ENCODE results near the gene COL17A1.

COL17A1 gene

DNA sequence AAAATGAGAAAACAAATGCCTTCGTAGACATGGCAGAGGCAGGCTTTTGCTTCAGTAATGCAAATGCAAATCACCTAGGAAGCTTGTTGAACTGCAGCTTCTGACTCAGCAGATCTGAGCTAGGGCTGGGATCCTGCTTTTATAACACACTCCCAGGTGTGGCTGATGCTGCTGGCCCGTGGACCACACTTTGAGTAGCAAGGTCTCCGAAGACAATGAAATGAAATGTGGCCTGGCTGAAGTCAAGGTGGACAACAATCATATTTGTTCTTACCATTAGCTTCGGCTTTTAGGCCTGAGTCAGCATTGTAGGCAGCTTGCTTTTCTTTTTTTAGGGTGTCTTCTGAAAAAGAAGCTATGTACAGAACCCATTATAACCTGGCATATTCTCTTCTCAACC is 26.3 kb downstream of the COL17A1 start:
- Histone ChIP-seq H3K36me3 (replicated peaks) (no peaks in the 10 kb centered on the region), H3K27me3 (replicated peaks) (no peaks in the 10 kb centered on the region), H3K4me3 (ENCODE audit: low read depth, low read length) (no peak overlapping the region), H3K27ac (no peak overlapping the region)
- DNase-seq = no peak
- TF ChIP-seq, protein P1, sequence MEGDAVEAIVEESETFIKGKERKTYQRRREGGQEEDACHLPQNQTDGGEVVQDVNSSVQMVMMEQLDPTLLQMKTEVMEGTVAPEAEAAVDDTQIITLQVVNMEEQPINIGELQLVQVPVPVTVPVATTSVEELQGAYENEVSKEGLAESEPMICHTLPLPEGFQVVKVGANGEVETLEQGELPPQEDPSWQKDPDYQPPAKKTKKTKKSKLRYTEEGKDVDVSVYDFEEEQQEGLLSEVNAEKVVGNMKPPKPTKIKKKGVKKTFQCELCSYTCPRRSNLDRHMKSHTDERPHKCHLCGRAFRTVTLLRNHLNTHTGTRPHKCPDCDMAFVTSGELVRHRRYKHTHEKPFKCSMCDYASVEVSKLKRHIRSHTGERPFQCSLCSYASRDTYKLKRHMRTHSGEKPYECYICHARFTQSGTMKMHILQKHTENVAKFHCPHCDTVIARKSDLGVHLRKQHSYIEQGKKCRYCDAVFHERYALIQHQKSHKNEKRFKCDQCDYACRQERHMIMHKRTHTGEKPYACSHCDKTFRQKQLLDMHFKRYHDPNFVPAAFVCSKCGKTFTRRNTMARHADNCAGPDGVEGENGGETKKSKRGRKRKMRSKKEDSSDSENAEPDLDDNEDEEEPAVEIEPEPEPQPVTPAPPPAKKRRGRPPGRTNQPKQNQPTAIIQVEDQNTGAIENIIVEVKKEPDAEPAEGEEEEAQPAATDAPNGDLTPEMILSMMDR (IDR thresholded peaks at IDR 0.05; ENCODE audit: low read depth, low read length, missing control alignments) = no peak
- in situ Hi-C loops (cut with HindIII; ENCODE audit: low pct_ligation_motif_present, low sequenced_read_pairs) = no loop called here

DNA sequence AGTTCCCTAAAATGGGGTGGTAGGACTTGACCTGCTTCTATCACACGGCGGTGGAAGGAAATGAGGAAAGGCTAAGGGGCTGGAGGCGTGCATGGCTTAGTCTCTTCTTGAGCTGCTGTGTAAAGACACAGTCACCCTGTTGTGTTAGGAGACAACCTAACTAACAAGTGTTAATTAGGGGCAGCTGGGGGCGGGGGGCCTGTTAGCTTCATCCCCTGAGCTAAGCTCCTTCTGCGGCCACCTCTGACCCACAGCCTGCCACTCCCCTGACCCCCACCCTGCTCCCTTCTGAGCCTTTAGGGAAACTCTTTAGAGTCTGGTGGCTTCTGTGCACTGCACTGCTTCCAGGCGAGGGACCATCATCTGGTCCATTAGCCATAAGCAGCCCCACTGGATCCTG is 28.0 kb downstream of the COL17A1 start:
- Histone ChIP-seq H3K36me3 (replicated peaks) (no peaks in the 10 kb centered on the region), H3K4me3 (ENCODE audit: low read depth, low read length) (no peak overlapping the region), H3K27me3 (replicated peaks) (no peaks in the 10 kb centered on the region), H3K27ac (no peak overlapping the region)
- TF ChIP-seq, protein P1 (IDR thresholded peaks at IDR 0.05; ENCODE audit: low read depth, low read length, missing control alignments) = no peak
- DNase-seq = no peak
- in situ Hi-C loops (cut with HindIII; ENCODE audit: low pct_ligation_motif_present, low sequenced_read_pairs) = no loop called here

DNA sequence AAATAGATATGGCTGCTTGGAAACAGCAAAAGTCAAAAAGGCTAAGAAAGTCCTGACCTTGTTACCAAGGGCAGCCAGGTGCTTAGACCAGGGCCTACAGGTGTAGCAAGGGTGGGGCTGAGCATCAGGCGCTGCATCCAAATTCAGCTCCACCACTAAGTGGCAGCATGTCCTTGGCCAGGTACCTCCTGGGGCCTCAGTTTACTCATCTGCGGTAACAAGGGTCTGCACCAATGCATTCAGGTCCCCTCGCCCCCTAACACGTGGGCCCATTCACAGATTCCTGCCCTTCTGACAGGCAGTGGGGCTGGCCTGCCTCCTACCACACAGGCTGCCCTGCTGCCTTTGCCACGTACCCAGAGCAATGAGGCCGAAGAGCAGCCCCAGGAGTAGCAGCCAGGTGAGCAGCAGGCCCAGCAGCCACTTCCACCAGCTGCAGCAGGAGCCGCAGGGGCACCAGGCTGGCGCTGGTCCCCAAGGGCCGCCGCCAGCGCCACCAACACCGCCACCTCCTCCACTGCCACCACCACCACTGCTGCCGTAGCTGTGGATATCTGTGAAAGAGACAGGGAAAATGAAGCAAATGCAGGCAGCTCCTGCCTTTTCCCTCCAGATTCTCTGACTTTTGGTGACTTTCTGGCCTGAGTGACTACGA is 28.9 kb downstream of the COL17A1 start:
- no peak overlapping the region for H3K27ac ChIP-seq
- H3K4me3 ChIP-seq (ENCODE audit: low read depth, low read length) = no peak overlapping the region
- in situ Hi-C loops (cut with HindIII; ENCODE audit: low pct_ligation_motif_present, low sequenced_read_pairs) = no loop called here
- H3K27me3 ChIP-seq (replicated peaks) = no peaks in the 10 kb centered on the region
- TF ChIP-seq, protein P1 (IDR thresholded peaks at IDR 0.05; ENCODE audit: low read depth, low read length, missing control alignments) = no peak
- DNase-seq = no peak
- no peaks in the 10 kb centered on the region for H3K36me3 ChIP-seq (replicated peaks)

DNA sequence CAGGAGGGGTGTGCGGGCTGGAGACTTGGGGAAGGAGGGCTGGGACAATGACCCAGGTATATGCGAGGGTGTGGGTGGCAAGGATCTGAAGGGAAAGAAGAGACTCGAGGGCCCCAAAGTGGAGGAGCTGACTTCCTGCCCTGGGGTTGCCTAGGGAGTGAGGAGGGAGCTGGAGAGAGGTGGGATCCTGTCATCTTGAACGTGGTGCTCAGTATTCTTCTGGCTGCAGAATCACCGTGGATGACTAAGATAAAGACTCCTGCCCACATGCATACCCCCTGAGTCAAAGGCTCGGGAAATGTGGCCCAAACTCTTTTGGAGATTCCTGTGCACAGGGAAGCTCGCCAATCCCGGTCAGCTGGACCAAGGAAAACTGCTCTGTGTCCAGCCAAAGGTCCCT is 31.2 kb downstream of the COL17A1 start:
- no peaks in the 10 kb centered on the region for H3K27me3 ChIP-seq (replicated peaks)
- no peak overlapping the region for H3K27ac ChIP-seq
- TF ChIP-seq, protein P1 (IDR thresholded peaks at IDR 0.05; ENCODE audit: low read depth, low read length, missing control alignments) = no peak
- no peak for DNase-seq
- no peaks in the 10 kb centered on the region for H3K36me3 ChIP-seq (replicated peaks)
- in situ Hi-C loops (cut with HindIII; ENCODE audit: low pct_ligation_motif_present, low sequenced_read_pairs) = no loop called here
- H3K4me3 ChIP-seq (ENCODE audit: low read depth, low read length) = no peak overlapping the region

DNA sequence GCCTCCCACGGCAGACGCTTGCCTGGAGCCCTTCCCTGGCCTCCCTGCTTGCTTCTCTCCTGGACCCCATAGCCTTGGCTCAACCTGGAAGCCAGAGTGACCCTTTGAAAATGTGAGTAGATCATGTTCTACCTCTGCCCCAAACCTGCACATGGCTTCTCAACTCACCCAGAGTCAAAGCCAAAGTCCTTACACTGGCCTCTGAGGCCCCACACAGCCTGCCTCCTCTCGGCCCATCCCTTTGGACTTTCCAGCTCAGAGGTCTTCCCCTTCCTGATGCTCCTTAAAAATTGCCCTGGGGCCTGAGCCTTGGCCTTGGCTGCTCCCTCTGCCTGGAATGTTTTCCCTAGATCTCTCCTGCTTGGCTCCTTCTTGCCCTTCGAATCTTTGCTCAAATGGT is 32.5 kb downstream of the COL17A1 start:
- in situ Hi-C loops (cut with HindIII; ENCODE audit: low pct_ligation_motif_present, low sequenced_read_pairs) = no loop called here
- TF ChIP-seq, protein P1 (IDR thresholded peaks at IDR 0.05; ENCODE audit: low read depth, low read length, missing control alignments) = no peak

DNA sequence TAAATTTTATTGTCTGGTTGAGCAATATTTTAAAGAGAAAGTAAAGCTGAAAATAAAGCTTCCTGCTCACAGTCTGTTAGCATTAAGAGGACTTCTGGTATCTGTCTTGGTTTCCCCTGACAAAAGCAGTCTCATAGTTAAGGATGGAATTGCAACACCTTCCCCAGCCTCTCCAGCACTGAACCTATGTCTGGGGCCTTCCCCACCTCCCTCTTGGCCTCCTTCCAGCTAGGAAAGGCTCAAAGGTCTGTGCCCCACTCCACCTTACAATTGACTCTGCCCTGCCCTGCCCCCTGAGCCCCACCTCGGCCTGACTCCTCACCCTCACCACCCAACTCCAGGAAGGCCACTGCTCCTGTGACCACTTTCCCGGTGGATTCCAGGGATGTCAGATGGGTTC is 33.2 kb downstream of the COL17A1 start:
- H3K4me3 ChIP-seq (ENCODE audit: low read depth, low read length) = no peak overlapping the region
- H3K27ac ChIP-seq = no peak overlapping the region
- no peaks in the 10 kb centered on the region for H3K36me3 ChIP-seq (replicated peaks)
- no peaks in the 10 kb centered on the region for H3K27me3 ChIP-seq (replicated peaks)
- TF ChIP-seq, protein P1 (IDR thresholded peaks at IDR 0.05; ENCODE audit: low read depth, low read length, missing control alignments) = no peak
- in situ Hi-C loops (cut with HindIII; ENCODE audit: low pct_ligation_motif_present, low sequenced_read_pairs) = no loop called here
- DNase-seq = no peak

More for the DNA sequence above, 32.5 kb downstream of the COL17A1 start:
- DNase-seq = no peak
- H3K36me3 ChIP-seq (replicated peaks) = no peaks in the 10 kb centered on the region
- H3K27me3 ChIP-seq (replicated peaks) = no peaks in the 10 kb centered on the region
- H3K4me3 ChIP-seq (ENCODE audit: low read depth, low read length) = no peak overlapping the region
- H3K27ac ChIP-seq = no peak overlapping the region
